SK-N-SH (cell line): Measurements from ENCODE around the gene C22orf31. TPM values are rescaled to one million over a fixed set of nuclear protein-coding genes. Genes with fewer than 3 reads are reported as not detected.

ENCODE experiments used
- CTCF ChIA-PET: fragments of 300-600, 350-600 bp; formaldehyde crosslinking; extraction: SDS; loops from one replicate; lab custom pipeline; 2021; lab: Yijun Ruan, JAX
- POLR2A ChIA-PET: fragments of 350-600 bp; sonication (Branson Sonifier 250); formaldehyde crosslinking; extraction: SDS; loops from one replicate; lab custom pipeline; 2020; ENCODE audit warnings: antibody characterized with exemption, inconsistent platforms; lab: Yijun Ruan, JAX
- DNase-seq: peaks from one replicate; pipeline ENCODE4 v3.0.0; 2012
- H2AFZ ChIP-seq: fragments of 200-600 bp; sonication (generic); 2 replicates; pipeline ENCODE4 v1.8.1; 2016; ENCODE audit warnings: antibody characterized with exemption, mild to moderate bottlenecking, low read depth
- H3F3A ChIP-seq: fragments of 200-600 bp; sonication (generic); replicated peaks from 2 replicates; pipeline ENCODE3; 2016; ENCODE audit warnings: antibody characterized with exemption, mild to moderate bottlenecking; ENCODE audit not compliant: insufficient read depth
- H3K27ac ChIP-seq, 2 experiments: fragments of 200-500 bp in 1 of 2; fragments of 200-600 bp in 1 of 2; sonication (Bioruptor generic) in 1 of 2; sonication (generic), shearing (Covaris generic) in 1 of 2; 2 replicates each; pipeline versions ENCODE4 v1.5.1 to v1.6.1; 2014 to 2016; ENCODE audit warnings: low read depth in 2 of 2, inconsistent platforms in 1 of 2, low read length in 1 of 2, mild to moderate bottlenecking in 1 of 2, mixed read lengths in 1 of 2
- H3K27me3 ChIP-seq: fragments of 200-600 bp; sonication (generic), shearing (Covaris generic); 2 replicates; pipeline ENCODE4 v1.6.1; 2016; ENCODE audit warnings: mixed run types; ENCODE audit not compliant: insufficient read depth
- H3K36me3 ChIP-seq, 2 experiments: fragments of 200-500 bp in 1 of 2; fragments of 200-600 bp in 1 of 2; sonication (Bioruptor generic) in 1 of 2; sonication (generic) in 1 of 2; replicated peaks in 1 of 2; 2 replicates each; pipeline versions ENCODE3 to v1.5.1; 2014 to 2016; ENCODE audit warnings: low read length in 1 of 2, mild to moderate bottlenecking in 1 of 2; ENCODE audit not compliant: insufficient read depth in 2 of 2, control insufficient read depth in 1 of 2
- H3K4me1 ChIP-seq, 2 experiments: fragments of 200-500 bp in 1 of 2; fragments of 200-600 bp in 1 of 2; sonication (Bioruptor generic) in 1 of 2; sonication (generic), shearing (Covaris generic) in 1 of 2; 2 replicates each; pipeline versions ENCODE4 v1.5.1 to v1.6.1; 2014 to 2016; ENCODE audit warnings: low read depth in 1 of 2, low read length in 1 of 2, mixed run types in 1 of 2; ENCODE audit not compliant: insufficient read depth in 2 of 2, control insufficient read depth in 1 of 2
- H3K4me2 ChIP-seq: fragments of 200-600 bp; sonication (generic), shearing (Covaris generic); 2 replicates; pipeline ENCODE4 v1.6.1; 2017; ENCODE audit warnings: mixed run types
- H3K4me3 ChIP-seq, 2 experiments: fragments of 200-500 bp in 1 of 2; fragments of 200-600 bp in 1 of 2; sonication (Bioruptor generic) in 1 of 2; sonication (generic), shearing (Covaris generic) in 1 of 2; 2 replicates each; pipeline versions ENCODE4 v1.5.1 to v1.8.1; 2014 to 2016; ENCODE audit warnings: low read depth in 2 of 2, inconsistent platforms in 1 of 2, low read length in 1 of 2, mild to moderate bottlenecking in 1 of 2, mixed read lengths in 1 of 2, moderate library complexity in 1 of 2
- H3K79me2 ChIP-seq: fragments of 200-600 bp; sonication (generic); 2 replicates; pipeline ENCODE4 v1.8.1; 2017; ENCODE audit warnings: mild to moderate bottlenecking; ENCODE audit not compliant: insufficient read depth
- H3K9ac ChIP-seq: fragments of 200-600 bp; sonication (generic); 2 replicates; pipeline ENCODE4 v1.6.1; 2017; ENCODE audit warnings: mixed run types
- H3K9me2 ChIP-seq: fragments of 200-600 bp; sonication (generic); 2 replicates; pipeline ENCODE4 v1.6.1; 2017; ENCODE audit warnings: mixed run types
- H3K9me3 ChIP-seq: fragments of 200-600 bp; sonication (generic); 2 replicates; pipeline ENCODE4 v1.6.1; 2017; ENCODE audit warnings: mixed run types, mild to moderate bottlenecking, moderate library complexity
- H4K20me1 ChIP-seq: fragments of 200-600 bp; sonication (generic); 2 replicates; pipeline ENCODE4 v1.6.1; 2017; ENCODE audit warnings: mild to moderate bottlenecking, mixed run types; ENCODE audit not compliant: insufficient read depth
- CTCF ChIP-seq: fragments of 200-600 bp; sonication (generic); IDR thresholded peaks from 2 replicates; pipeline ENCODE4 v1.6.1; 2017; ENCODE audit warnings: antibody characterized with exemption, mild to moderate bottlenecking, moderate library complexity
- FOXM1 ChIP-seq: IDR thresholded peaks from 2 replicates; pipeline ENCODE4 v1.4.0; 2012; ENCODE audit warnings: low read depth, mild to moderate bottlenecking
- MXI1 ChIP-seq: IDR thresholded peaks from 2 replicates; pipeline ENCODE4 v1.6.1; 2012; ENCODE audit warnings: mild to moderate bottlenecking, low read depth, low read length, improper control_type of control experiment
- RCOR1 ChIP-seq: fragments of 150-350 bp; IDR thresholded peaks from 2 replicates; pipeline ENCODE4 v1.6.1; 2017; ENCODE audit warnings: antibody characterized with exemption, low read length
- WGBS: methylation state at CpG from one replicate; pipeline ENCODE4 v1.1.6; 2017; ENCODE audit warnings: low lambda C conversion rate; 5-methylcytosine and 5-hydroxymethylcytosine counted together
- polyA plus RNA-seq, 3 experiments: library from polyadenylated mRNA; depleted of rRNA; stranded (reverse); fragments of >200 nt; gene quantifications; 2 replicates each; pipeline ENCODE4 v1.2.3, GENCODE V29; 2012
- TF ChIP-seq, protein P1 (sequence below): IDR thresholded peaks from 2 replicates; pipeline ENCODE4 v1.6.1; 2012; ENCODE audit warnings: mild to moderate bottlenecking, low read depth, low read length, moderate library complexity

The C22orf31 gene
- polyA plus RNA-seq, 1 of the 3 experiments (the other 2 are of a cell fraction): not detected

DNA sequence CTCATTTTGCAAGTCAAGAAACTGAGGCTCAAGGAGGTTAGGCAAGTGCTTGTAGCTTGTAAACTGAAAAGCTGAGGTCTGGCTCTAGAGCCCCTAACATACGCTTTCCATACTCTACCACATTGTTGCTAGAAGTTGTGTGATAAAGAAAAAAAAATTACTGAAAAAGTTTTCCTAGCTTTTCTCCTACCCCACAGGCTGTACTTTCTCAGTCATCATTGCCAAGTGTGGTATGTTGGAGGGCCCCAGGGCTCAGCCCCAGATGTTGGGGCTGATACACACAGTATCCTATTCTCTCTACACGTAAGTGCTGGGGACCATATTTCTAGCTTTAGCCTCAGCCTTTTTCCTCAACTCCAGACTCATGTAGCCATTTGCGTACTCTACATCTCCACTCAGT is 27.2 kb upstream of the C22orf31 start:
- no peak overlapping the region for H3K4me3 ChIP-seq
- no peaks in the 10 kb centered on the region for H4K20me1 ChIP-seq
- no peaks in the 10 kb centered on the region for H3K36me3 ChIP-seq
- no peak overlapping the region for H3K27ac ChIP-seq
- CTCF ChIA-PET: interaction anchor here (0.6 to 1.8 kb wide), 5 partner anchors 13 to 299 kb away, joined by 3 to 8 read pairs (median 3); no protein-coding TSS in a partner anchor
- peaks cover 16% of the 10 kb centered on the region for H3F3A ChIP-seq
- WGBS: 100% methylated on average over 3 of the region's 3 CpGs
- peaks cover 8 to 9% of the 10 kb centered on the region in 2 experiments for H3K4me1 ChIP-seq
- no peak overlapping the region for H3K4me2 ChIP-seq
- no peak overlapping the region for H3K9ac ChIP-seq
- no peaks in the 10 kb centered on the region for H3K9me2 ChIP-seq
- H3K27me3 ChIP-seq: no peaks in the 10 kb centered on the region
- DNase-seq: no peak
- no peaks in the 10 kb centered on the region for H3K79me2 ChIP-seq
- TF ChIP-seq, protein P1, sequence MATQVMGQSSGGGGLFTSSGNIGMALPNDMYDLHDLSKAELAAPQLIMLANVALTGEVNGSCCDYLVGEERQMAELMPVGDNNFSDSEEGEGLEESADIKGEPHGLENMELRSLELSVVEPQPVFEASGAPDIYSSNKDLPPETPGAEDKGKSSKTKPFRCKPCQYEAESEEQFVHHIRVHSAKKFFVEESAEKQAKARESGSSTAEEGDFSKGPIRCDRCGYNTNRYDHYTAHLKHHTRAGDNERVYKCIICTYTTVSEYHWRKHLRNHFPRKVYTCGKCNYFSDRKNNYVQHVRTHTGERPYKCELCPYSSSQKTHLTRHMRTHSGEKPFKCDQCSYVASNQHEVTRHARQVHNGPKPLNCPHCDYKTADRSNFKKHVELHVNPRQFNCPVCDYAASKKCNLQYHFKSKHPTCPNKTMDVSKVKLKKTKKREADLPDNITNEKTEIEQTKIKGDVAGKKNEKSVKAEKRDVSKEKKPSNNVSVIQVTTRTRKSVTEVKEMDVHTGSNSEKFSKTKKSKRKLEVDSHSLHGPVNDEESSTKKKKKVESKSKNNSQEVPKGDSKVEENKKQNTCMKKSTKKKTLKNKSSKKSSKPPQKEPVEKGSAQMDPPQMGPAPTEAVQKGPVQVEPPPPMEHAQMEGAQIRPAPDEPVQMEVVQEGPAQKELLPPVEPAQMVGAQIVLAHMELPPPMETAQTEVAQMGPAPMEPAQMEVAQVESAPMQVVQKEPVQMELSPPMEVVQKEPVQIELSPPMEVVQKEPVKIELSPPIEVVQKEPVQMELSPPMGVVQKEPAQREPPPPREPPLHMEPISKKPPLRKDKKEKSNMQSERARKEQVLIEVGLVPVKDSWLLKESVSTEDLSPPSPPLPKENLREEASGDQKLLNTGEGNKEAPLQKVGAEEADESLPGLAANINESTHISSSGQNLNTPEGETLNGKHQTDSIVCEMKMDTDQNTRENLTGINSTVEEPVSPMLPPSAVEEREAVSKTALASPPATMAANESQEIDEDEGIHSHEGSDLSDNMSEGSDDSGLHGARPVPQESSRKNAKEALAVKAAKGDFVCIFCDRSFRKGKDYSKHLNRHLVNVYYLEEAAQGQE: no peak
- no peak for TF ChIP-seq RCOR1
- no peaks in the 10 kb centered on the region for H3K9me3 ChIP-seq
- H2AFZ ChIP-seq: no peak overlapping the region
- POLR2A ChIA-PET: no interaction called here

DNA sequence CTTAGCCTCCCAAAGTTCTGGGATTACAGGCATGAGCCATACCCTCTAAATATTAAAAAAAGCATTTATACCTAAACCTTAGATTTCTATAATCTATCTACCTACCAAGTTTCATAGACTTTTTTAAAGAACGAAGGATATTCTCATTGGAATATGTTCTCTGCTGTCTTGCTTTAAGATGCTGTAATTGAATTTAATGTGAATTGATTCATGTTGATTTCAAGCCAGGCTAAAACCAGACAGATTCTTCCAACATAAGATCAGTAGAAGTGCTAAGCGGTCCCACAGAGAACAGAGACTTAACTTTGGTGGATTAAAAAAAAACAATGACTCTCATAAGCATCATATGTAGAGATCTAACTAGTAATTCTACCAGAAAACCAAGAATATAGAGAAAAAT is 25.4 kb upstream of the C22orf31 start:
- Histone ChIP-seq H3K27ac (no peak overlapping the region), H3K9me2 (no peaks in the 10 kb centered on the region), H2AFZ (no peak overlapping the region), H3K4me2 (no peak overlapping the region), H3F3A (no peaks in the 10 kb centered on the region), H3K4me3 (no peak overlapping the region), H3K79me2 (no peaks in the 10 kb centered on the region), H3K4me1 (peaks cover 6% of the 10 kb centered on the region in 2 experiments; a peak in 2 of 4 replicates), H4K20me1 (no peaks in the 10 kb centered on the region), H3K9me3 (no peaks in the 10 kb centered on the region), H3K36me3 (no peaks in the 10 kb centered on the region), H3K9ac (no peak overlapping the region), H3K27me3 (no peaks in the 10 kb centered on the region)
- WGBS: 92% methylated on average over 2 of the region's 2 CpGs
- POLR2A ChIA-PET: no interaction called here
- DNase-seq: no peak
- CTCF ChIA-PET: interaction anchor here (1.0 to 1.6 kb wide), 2 partner anchors 14 to 159 kb away, joined by 3 read pairs; partner anchors contain the start of gene KREMEN1
- TF ChIP-seq CTCF (no peak), FOXM1 (no peak), MXI1 (no peak)
